ENCODE data around the gene ZNF768. TPM values are rescaled to one million over a fixed set of nuclear protein-coding genes. Genes with fewer than 3 reads are reported as not detected.
A peak's percentile ranks its signal among the peaks of the same experiment; 100 is the strongest.

Gene ZNF768
- total and polyA plus RNA-seq, 2 of the 13 experiments (the other 11 are each of a cell fraction or from before 2014, with no cell fraction given) = 26.7 to 34.4 TPM

DNA sequence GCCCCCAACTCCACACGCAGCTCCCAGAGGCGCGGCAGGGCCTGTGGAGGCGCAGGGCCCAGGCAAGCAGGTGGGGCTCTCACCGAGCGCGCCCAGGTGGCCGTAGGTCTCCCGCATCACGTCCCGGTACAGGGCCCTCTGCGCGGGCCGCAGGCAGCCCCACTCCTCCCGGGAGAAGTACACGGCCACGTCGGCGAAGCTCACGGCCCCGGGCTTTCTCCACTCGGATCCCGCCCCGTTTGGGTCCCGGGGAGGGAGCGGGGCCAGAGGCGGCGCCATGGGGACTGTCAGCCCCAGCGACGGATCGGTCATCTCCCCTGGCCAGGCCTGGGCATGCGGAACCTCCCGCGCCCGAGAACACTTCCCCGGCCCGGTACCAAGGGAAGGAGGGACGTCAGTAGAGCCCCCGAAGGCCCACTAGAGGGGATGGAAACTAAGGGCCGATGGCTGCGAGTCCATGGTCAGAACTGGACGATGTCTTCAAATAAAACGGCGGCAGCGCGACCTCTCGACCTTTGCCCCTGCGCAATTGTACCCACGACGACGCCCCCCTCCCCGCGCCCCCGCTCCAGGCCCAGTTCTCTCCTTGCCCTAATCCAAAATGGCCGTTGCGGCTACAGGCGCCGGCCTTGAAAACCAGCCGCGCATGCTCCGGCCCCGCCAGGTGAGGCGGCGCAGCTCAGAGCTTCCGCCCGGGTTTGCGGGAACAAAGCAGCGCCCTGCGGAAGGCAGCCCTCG is 8.2 kb upstream of the ZNF768 start, which contains the start of gene ZNF747 (continued):
- no peak for TF ChIP-seq PRPF4 (IDR thresholded peaks at IDR 0.05; ENCODE audit: low read depth, low read length, poor library complexity, severe bottlenecking)
- TF ChIP-seq ZFP36 (IDR thresholded peaks at IDR 0.05; ENCODE audit: borderline replicate concordance, low read depth, low read length, partially characterized antibody) = no peak
- TF ChIP-seq BORCS8-MEF2B (CRISPR knock-in tag; IDR thresholded peaks at IDR 0.05) = peak; percentile 27
- no peak; the same call in 1 of the 2 replicates for TF ChIP-seq ZC3H4 (CRISPR knock-in tag; IDR thresholded peaks at IDR 0.05; ENCODE audit: borderline replicate concordance)
- TF ChIP-seq ZNF333 (CRISPR knock-in tag; IDR thresholded peaks at IDR 0.05; ENCODE audit: borderline replicate concordance) = no peak; the same call in 1 of the 2 replicates
- TF ChIP-seq POLR2AphosphoS2 (IDR thresholded peaks at IDR 0.05; ENCODE audit: low read depth, low read length) = no peak
- no peak; the same call in 1 of the 2 replicates for TF ChIP-seq ZNF230 (CRISPR knock-in tag; IDR thresholded peaks at IDR 0.05)
- TF ChIP-seq POGK (CRISPR knock-in tag; conservative IDR thresholded peaks at IDR 0.05) = 0 out of 2 replicates have a peak, but pooled peaks have one; percentile 57
- TF ChIP-seq SRSF4 (IDR thresholded peaks at IDR 0.05; ENCODE audit: low read depth, low read length, poor library complexity, severe bottlenecking) = no peak
- TF ChIP-seq LCORL (IDR thresholded peaks at IDR 0.05) = no peak
- TF ChIP-seq LCORL (CRISPR knock-in tag; IDR thresholded peaks at IDR 0.05) = 0 out of 2 replicates have a peak, but pooled peaks have one; percentile 7
- TF ChIP-seq RXRA (CRISPR knock-in tag; IDR thresholded peaks at IDR 0.05) = peak; percentile 85
- peak; percentile 100 for TF ChIP-seq HOXA3 (CRISPR knock-in tag; IDR thresholded peaks at IDR 0.05)
- no peak for TF ChIP-seq ZNF468 (CRISPR knock-in tag; IDR thresholded peaks at IDR 0.05)
- TF ChIP-seq ZBTB1 (CRISPR knock-in tag; IDR thresholded peaks at IDR 0.05; ENCODE audit: borderline replicate concordance) = 0 out of 2 replicates have a peak, but pooled peaks have one; percentile 78
- TF ChIP-seq FOSL1 (CRISPR knock-in tag; IDR thresholded peaks at IDR 0.05; ENCODE audit: borderline replicate concordance) = no peak
- peak; percentile 87; the same call in 1 of the 2 replicates for TF ChIP-seq CREBL2 (CRISPR knock-in tag; IDR thresholded peaks at IDR 0.05; ENCODE audit: borderline replicate concordance)
- peak; percentile 93 for TF ChIP-seq KLF11 (CRISPR knock-in tag; IDR thresholded peaks at IDR 0.05)
- no peak for TF ChIP-seq ZNF337 (CRISPR knock-in tag; IDR thresholded peaks at IDR 0.05; ENCODE audit: borderline replicate concordance, low read depth)
- no peak; the same call in 1 of the 2 replicates for TF ChIP-seq ATF7-NPFF (CRISPR knock-in tag; IDR thresholded peaks at IDR 0.05; ENCODE audit: low read depth)
- TF ChIP-seq, protein P1, sequence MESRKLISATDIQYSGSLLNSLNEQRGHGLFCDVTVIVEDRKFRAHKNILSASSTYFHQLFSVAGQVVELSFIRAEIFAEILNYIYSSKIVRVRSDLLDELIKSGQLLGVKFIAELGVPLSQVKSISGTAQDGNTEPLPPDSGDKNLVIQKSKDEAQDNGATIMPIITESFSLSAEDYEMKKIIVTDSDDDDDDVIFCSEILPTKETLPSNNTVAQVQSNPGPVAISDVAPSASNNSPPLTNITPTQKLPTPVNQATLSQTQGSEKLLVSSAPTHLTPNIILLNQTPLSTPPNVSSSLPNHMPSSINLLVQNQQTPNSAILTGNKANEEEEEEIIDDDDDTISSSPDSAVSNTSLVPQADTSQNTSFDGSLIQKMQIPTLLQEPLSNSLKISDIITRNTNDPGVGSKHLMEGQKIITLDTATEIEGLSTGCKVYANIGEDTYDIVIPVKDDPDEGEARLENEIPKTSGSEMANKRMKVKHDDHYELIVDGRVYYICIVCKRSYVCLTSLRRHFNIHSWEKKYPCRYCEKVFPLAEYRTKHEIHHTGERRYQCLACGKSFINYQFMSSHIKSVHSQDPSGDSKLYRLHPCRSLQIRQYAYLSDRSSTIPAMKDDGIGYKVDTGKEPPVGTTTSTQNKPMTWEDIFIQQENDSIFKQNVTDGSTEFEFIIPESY (CRISPR knock-in tag; IDR thresholded peaks at IDR 0.05) = peak; percentile 9; the same call in 1 of the 2 replicates
- 0 out of 2 replicates have a peak, but pooled peaks have one; percentile 24 for TF ChIP-seq ZNF629 (CRISPR knock-in tag; conservative IDR thresholded peaks at IDR 0.05)

Data from HepG2 (cell line).